GM12878 (cell line): Measurements from ENCODE around the gene C16orf87. TPM values are rescaled to one million over a fixed set of nuclear protein-coding genes. Genes with fewer than 3 reads are reported as not detected.
A peak's percentile ranks its signal among the peaks of the same experiment; 100 is the strongest.

Experiments
- CBX5 ChIP-seq: sonication (generic); IDR thresholded peaks from 2 replicates; pipeline ENCODE4 v1.6.1; 2016; ENCODE audit warnings: low read depth, moderate library complexity, mild to moderate bottlenecking, inconsistent platforms
- DPF2 ChIP-seq: fragments of 450-650 bp; IDR thresholded peaks from 2 replicates; pipeline ENCODE4 v1.6.1; 2017; ENCODE audit warnings: mild to moderate bottlenecking
- GATAD2B ChIP-seq: fragments of 450-650 bp; conservative IDR thresholded peaks from 2 replicates; pipeline ENCODE4 v1.6.1; 2017; ENCODE audit warnings: low read depth, mild to moderate bottlenecking, moderate library complexity
- IKZF1 ChIP-seq: fragments of 450-650 bp; conservative IDR thresholded peaks from 2 replicates; pipeline ENCODE4 v1.6.1; 2017; ENCODE audit warnings: antibody characterized with exemption, mild to moderate bottlenecking
- KAT2A ChIP-seq: conservative IDR thresholded peaks from 2 replicates; pipeline ENCODE4 v1.6.1; 2011; ENCODE audit warnings: low read depth, low read length; ENCODE audit not compliant: control insufficient read depth
- PML ChIP-seq: IDR thresholded peaks from 2 replicates; pipeline ENCODE4 v1.6.1; 2012; ENCODE audit warnings: low read length, inconsistent platforms
- RCOR1 ChIP-seq: conservative IDR thresholded peaks from 2 replicates; pipeline ENCODE4 v1.6.1; 2012; ENCODE audit warnings: low read depth, low read length, improper control_type of control experiment
- SUPT20H ChIP-seq: IDR thresholded peaks from 2 replicates; pipeline ENCODE4 v1.6.1; 2011; ENCODE audit warnings: low read depth, mild to moderate bottlenecking, low read length, moderate library complexity, borderline replicate concordance; ENCODE audit not compliant: control insufficient read depth
- polyA plus RNA-seq, 11 experiments: library from polyadenylated mRNA; depleted of rRNA in 4 of 11; unstranded in 6 of 11; stranded (reverse) in 5 of 11; fragments of >200 nt; fragmentation: Nextera tagmentation in 4 of 11; fragmentation: Illumina TruSeq in 1 of 11; extraction: Ambion mirVana in 4 of 11; extraction: Trizol in 1 of 11; gene quantifications; 1 replicate in 1 of 11; 2 replicates in 10 of 11; pipeline versions ENCODE4 v1.2.1 to v1.2.3, GENCODE V29; 2011 to 2016; ENCODE audit warnings: inconsistent platforms in 2 of 11, missing spikeins in 2 of 11, low read depth in 1 of 11
- total RNA-seq, 4 experiments: library from RNA; depleted of rRNA in 3 of 4; stranded (reverse); fragments of >200 nt in 3 of 4; fragmentation: Illumina TruSeq in 1 of 4; extraction: Trizol in 1 of 4; gene quantifications; 2 replicates each; pipeline versions ENCODE4 v1.2.1 to v1.2.3, GENCODE V29; 2013 to 2021
- TF ChIP-seq, protein P1 (sequence below): fragments of 450-650 bp; IDR thresholded peaks from 2 replicates; pipeline ENCODE4 v1.6.1; 2017; ENCODE audit warnings: mild to moderate bottlenecking, moderate library complexity
- TF ChIP-seq, protein P2 (sequence below): fragments of 150-350 bp; IDR thresholded peaks from 2 replicates; pipeline ENCODE4 v1.6.1; 2016; ENCODE audit warnings: low read depth, low read length
- TF ChIP-seq, protein P3 (sequence below): IDR thresholded peaks from 2 replicates; pipeline ENCODE4 v1.6.1; 2011; ENCODE audit warnings: borderline replicate concordance, low read depth, mild to moderate bottlenecking, moderate library complexity, low read length; ENCODE audit not compliant: insufficient read depth, poor library complexity, severe bottlenecking
- TF ChIP-seq, protein P4 (sequence below): fragments of 450-650 bp; IDR thresholded peaks from 2 replicates; pipeline ENCODE4 v1.6.1; 2018; ENCODE audit warnings: borderline replicate concordance, mild to moderate bottlenecking; ENCODE audit not compliant: partially characterized antibody

C16orf87 gene
- total and polyA plus RNA-seq, 10 of the 15 experiments (the other 5 are each of a cell fraction or from before 2014, with no cell fraction given) = 18.4 to 72.6 (median 31.0) TPM

DNA sequence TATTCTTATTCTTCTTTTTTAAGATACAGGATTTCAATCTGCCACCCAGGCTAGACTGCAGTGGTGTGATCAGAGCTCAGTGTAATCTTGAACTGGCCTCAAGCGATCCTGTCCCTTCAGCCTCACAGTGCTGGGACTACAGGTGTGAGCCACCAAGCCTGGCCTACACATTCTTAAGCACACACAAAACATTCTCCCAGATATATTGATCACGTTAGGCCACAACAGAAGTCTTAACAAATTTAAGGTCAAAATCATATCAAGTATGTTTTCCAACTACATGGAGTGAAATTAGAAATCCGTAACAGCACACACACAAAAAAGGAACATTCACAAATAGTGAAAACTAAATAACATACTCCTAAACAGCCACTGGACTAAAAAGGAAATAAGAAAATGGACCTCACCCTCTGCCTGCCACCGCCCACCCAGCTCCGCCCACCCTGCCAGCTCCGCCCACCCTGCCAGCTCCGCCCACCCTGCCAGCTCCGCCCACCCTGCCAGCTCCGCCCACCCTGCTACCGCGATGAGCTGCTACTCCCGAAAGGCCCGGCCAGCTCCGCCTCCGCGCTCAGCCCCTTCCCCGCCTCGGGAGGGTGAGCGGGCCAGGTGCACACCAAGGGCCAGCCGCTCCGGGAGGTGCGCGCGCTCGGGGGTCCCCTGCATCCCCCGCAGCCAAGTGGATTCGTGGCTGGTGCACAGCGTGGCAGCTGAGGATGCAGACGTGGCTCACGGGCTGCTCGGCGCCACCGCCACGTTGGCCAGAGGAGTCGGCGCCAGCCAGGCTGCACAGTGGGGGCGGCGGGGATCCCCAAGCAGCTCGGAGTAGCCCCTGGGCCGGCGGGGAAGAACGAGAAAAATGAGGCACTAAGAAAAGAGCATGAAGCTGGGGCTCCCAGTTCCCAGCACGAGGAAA, 41.2 kb downstream of the C16orf87 start (continued):
- TF ChIP-seq, protein P1, sequence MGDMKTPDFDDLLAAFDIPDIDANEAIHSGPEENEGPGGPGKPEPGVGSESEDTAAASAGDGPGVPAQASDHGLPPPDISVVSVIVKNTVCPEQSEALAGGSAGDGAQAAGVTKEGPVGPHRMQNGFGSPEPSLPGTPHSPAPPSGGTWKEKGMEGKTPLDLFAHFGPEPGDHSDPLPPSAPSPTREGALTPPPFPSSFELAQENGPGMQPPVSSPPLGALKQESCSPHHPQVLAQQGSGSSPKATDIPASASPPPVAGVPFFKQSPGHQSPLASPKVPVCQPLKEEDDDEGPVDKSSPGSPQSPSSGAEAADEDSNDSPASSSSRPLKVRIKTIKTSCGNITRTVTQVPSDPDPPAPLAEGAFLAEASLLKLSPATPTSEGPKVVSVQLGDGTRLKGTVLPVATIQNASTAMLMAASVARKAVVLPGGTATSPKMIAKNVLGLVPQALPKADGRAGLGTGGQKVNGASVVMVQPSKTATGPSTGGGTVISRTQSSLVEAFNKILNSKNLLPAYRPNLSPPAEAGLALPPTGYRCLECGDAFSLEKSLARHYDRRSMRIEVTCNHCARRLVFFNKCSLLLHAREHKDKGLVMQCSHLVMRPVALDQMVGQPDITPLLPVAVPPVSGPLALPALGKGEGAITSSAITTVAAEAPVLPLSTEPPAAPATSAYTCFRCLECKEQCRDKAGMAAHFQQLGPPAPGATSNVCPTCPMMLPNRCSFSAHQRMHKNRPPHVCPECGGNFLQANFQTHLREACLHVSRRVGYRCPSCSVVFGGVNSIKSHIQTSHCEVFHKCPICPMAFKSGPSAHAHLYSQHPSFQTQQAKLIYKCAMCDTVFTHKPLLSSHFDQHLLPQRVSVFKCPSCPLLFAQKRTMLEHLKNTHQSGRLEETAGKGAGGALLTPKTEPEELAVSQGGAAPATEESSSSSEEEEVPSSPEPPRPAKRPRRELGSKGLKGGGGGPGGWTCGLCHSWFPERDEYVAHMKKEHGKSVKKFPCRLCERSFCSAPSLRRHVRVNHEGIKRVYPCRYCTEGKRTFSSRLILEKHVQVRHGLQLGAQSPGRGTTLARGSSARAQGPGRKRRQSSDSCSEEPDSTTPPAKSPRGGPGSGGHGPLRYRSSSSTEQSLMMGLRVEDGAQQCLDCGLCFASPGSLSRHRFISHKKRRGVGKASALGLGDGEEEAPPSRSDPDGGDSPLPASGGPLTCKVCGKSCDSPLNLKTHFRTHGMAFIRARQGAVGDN = peak; percentile 76
- TF ChIP-seq, protein P2, sequence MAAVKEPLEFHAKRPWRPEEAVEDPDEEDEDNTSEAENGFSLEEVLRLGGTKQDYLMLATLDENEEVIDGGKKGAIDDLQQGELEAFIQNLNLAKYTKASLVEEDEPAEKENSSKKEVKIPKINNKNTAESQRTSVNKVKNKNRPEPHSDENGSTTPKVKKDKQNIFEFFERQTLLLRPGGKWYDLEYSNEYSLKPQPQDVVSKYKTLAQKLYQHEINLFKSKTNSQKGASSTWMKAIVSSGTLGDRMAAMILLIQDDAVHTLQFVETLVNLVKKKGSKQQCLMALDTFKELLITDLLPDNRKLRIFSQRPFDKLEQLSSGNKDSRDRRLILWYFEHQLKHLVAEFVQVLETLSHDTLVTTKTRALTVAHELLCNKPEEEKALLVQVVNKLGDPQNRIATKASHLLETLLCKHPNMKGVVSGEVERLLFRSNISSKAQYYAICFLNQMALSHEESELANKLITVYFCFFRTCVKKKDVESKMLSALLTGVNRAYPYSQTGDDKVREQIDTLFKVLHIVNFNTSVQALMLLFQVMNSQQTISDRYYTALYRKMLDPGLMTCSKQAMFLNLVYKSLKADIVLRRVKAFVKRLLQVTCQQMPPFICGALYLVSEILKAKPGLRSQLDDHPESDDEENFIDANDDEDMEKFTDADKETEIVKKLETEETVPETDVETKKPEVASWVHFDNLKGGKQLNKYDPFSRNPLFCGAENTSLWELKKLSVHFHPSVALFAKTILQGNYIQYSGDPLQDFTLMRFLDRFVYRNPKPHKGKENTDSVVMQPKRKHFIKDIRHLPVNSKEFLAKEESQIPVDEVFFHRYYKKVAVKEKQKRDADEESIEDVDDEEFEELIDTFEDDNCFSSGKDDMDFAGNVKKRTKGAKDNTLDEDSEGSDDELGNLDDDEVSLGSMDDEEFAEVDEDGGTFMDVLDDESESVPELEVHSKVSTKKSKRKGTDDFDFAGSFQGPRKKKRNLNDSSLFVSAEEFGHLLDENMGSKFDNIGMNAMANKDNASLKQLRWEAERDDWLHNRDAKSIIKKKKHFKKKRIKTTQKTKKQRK = no peak
- TF ChIP-seq SUPT20H = no peak
- TF ChIP-seq KAT2A = no peak
- TF ChIP-seq, protein P3, sequence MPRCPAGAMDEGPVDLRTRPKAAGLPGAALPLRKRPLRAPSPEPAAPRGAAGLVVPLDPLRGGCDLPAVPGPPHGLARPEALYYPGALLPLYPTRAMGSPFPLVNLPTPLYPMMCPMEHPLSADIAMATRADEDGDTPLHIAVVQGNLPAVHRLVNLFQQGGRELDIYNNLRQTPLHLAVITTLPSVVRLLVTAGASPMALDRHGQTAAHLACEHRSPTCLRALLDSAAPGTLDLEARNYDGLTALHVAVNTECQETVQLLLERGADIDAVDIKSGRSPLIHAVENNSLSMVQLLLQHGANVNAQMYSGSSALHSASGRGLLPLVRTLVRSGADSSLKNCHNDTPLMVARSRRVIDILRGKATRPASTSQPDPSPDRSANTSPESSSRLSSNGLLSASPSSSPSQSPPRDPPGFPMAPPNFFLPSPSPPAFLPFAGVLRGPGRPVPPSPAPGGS = peak; percentile 30
- peak; percentile 86; the same call in 1 of the 2 replicates for TF ChIP-seq DPF2
- TF ChIP-seq GATAD2B = peak; percentile 86
- peak; percentile 79 for TF ChIP-seq PML
- peak; percentile 68 for TF ChIP-seq IKZF1
- TF ChIP-seq, protein P4, sequence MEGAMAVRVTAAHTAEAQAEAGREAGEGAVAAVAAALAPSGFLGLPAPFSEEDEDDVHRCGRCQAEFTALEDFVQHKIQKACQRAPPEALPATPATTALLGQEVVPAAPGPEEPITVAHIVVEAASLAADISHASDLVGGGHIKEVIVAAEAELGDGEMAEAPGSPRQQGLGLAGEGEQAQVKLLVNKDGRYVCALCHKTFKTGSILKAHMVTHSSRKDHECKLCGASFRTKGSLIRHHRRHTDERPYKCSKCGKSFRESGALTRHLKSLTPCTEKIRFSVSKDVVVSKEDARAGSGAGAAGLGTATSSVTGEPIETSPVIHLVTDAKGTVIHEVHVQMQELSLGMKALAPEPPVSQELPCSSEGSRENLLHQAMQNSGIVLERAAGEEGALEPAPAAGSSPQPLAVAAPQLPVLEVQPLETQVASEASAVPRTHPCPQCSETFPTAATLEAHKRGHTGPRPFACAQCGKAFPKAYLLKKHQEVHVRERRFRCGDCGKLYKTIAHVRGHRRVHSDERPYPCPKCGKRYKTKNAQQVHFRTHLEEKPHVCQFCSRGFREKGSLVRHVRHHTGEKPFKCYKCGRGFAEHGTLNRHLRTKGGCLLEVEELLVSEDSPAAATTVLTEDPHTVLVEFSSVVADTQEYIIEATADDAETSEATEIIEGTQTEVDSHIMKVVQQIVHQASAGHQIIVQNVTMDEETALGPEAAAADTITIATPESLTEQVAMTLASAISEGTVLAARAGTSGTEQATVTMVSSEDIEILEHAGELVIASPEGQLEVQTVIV = no peak
- TF ChIP-seq RCOR1 = no peak
- peak; percentile 33; the same call in 1 of the 2 replicates for TF ChIP-seq CBX5
